PC-9 (cell line): ENCODE data around the gene GP2. TPM values are rescaled to one million over a fixed set of nuclear protein-coding genes. Genes with fewer than 3 reads are reported as not detected.
"Not testable (repeated sequence)": the region's sequence is repeated elsewhere in the genome, so short reads cannot be mapped to it uniquely, and the experiment has no call there.

ENCODE experiments used
- BruUV-seq: library from RNA; stranded (reverse); fragments of 400-500 nt; replicated peaks from 2 replicates; lab custom pipeline; 2021; lab: Mats Ljungman, UMichigan
- CTCF ChIA-PET: fragments of 300-600 bp; sonication (Branson Sonifier 250); formaldehyde crosslinking; loops from one replicate; lab custom pipeline; 2022; ENCODE audit warnings: antibody characterized with exemption; lab: Charles Lee
- POLR2A ChIA-PET: fragments of 300-600 bp; sonication (Branson Sonifier 250); formaldehyde crosslinking; loops from one replicate; lab custom pipeline; 2022; ENCODE audit warnings: antibody characterized with exemption; ENCODE audit not compliant: unreplicated experiment; lab: Charles Lee
- DNase-seq, 2 experiments: peaks; one replicate each; pipeline versions ENCODE4 v3.0.0 to v3.0.0-alpha.2; 2015 to 2022; ENCODE audit warnings: mixed read lengths in 1 of 2
- H2AFZ ChIP-seq: fragments of 200-600 bp; sonication (generic); 2 replicates; pipeline ENCODE4 v1.8.1; 2017; ENCODE audit warnings: antibody characterized with exemption
- H3F3A ChIP-seq: fragments of 200-600 bp; sonication (generic); 2 replicates; pipeline ENCODE4 v1.8.1; 2017; ENCODE audit warnings: antibody characterized with exemption, mild to moderate bottlenecking, low read depth; ENCODE audit not compliant: insufficient read depth
- H3K27ac ChIP-seq: fragments of 200-600 bp; sonication (generic); 2 replicates; pipeline ENCODE4 v1.6.1; 2016; ENCODE audit warnings: mixed run types
- H3K27me3 ChIP-seq: fragments of 200-600 bp; sonication (generic); 2 replicates; pipeline ENCODE4 v1.6.1; 2016; ENCODE audit warnings: low read depth, mixed run types; ENCODE audit not compliant: insufficient read depth
- H3K36me3 ChIP-seq: fragments of 200-600 bp; sonication (generic); 2 replicates; pipeline ENCODE4 v1.6.1; 2016; ENCODE audit warnings: low read depth, mixed run types
- H3K4me1 ChIP-seq: fragments of 200-600 bp; sonication (generic); replicated peaks from 2 replicates; pipeline ENCODE4 v1.6.1; 2016; ENCODE audit warnings: mixed run types; ENCODE audit not compliant: insufficient read depth
- H3K4me2 ChIP-seq: fragments of 200-600 bp; sonication (generic); 2 replicates; pipeline ENCODE4 v1.6.1; 2017; ENCODE audit warnings: mixed run types
- H3K4me3 ChIP-seq: fragments of 200-600 bp; sonication (generic); 2 replicates; pipeline ENCODE4 v1.6.1; 2016; ENCODE audit warnings: mixed run types
- H3K79me2 ChIP-seq: fragments of 200-600 bp; sonication (generic); 2 replicates; pipeline ENCODE4 v1.6.1; 2017; ENCODE audit warnings: low read depth, mixed run types
- H3K9me2 ChIP-seq: fragments of 200-600 bp; sonication (generic); 2 replicates; pipeline ENCODE4 v1.8.1; 2017; ENCODE audit warnings: mild to moderate bottlenecking; ENCODE audit not compliant: insufficient read depth
- H3K9me3 ChIP-seq: fragments of 200-600 bp; sonication (generic); 2 replicates; pipeline ENCODE4 v1.8.1; 2016; ENCODE audit warnings: low read depth; ENCODE audit not compliant: insufficient read depth
- H4K20me1 ChIP-seq: fragments of 200-600 bp; sonication (generic); 2 replicates; pipeline ENCODE4 v1.8.1; 2017; ENCODE audit not compliant: insufficient read depth
- EZH2 ChIP-seq: fragments of 200-600 bp; sonication (generic); IDR thresholded peaks from 2 replicates; pipeline ENCODE4 v1.8.0; 2017; ENCODE audit warnings: antibody characterized with exemption, low read depth
- intact Hi-C: fragments of 100-400 bp; cut with micrococcal nuclease; formaldehyde crosslinking; loops from one replicate; pipeline ENCODE4 v1.10.0; 2022; ENCODE audit not compliant: unreplicated experiment
- total RNA-seq: library from RNA; stranded (reverse); gene quantifications from 2 replicates; pipeline ENCODE4 v1.2.3, GENCODE V29; 2021
- TF ChIP-seq, protein P1 (sequence below): fragments of 200-600 bp; sonication (generic); conservative IDR thresholded peaks from 2 replicates; pipeline ENCODE4 v1.6.1; 2017; ENCODE audit warnings: mixed run types, antibody characterized with exemption, mild to moderate bottlenecking, moderate library complexity

The GP2 gene
- total RNA-seq, 1 experiment from 2014 or later, result not detected

DNA sequence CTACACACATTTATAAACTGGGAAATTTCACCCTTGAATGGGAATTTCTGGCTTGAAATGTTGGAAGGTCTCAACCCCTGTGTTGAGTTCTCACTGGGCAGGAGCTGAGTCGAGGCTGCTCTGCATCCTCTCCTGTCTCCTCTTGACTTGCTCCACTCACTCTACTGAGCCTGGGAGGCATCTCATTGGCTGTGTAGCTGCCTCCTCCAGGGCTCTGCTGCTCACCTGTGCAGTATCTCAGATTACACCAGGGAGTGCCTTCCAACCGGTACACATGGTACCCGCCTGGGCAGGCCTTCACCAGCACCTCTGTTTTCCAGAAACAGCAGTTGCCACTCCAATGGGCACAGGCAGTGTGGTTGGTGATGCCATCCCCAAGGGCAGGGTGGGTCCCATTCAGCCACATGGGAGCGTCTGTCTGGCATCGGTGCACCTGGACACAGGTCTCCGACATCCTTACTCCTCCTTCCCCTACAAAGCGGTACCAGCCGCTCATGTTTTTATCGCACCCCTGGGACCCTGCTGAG is 3.7 kb downstream of the GP2 start:
- DNase-seq, result no peak
- Histone ChIP-seq H3K9me2 (no peaks in the 10 kb centered on the region), H2AFZ (no peak overlapping the region), H4K20me1 (no peaks in the 10 kb centered on the region), H3K9me3 (no peaks in the 10 kb centered on the region), H3K4me1 (no peaks in the 10 kb centered on the region), H3K4me2 (no peak overlapping the region), H3K79me2 (no peaks in the 10 kb centered on the region), H3F3A (no peaks in the 10 kb centered on the region), H3K27ac (no peak overlapping the region), H3K27me3 (0 out of 2 replicates have a peak, but pooled peaks cover 4% of the 10 kb centered on the region), H3K4me3 (no peak overlapping the region), H3K36me3 (no peaks in the 10 kb centered on the region)
- intact Hi-C loops, result no loop called here
- ChIA-PET CTCF (no interaction called here), POLR2A (no interaction called here)
- no TSS peak for BruUV-seq
- TF ChIP-seq, protein P1, sequence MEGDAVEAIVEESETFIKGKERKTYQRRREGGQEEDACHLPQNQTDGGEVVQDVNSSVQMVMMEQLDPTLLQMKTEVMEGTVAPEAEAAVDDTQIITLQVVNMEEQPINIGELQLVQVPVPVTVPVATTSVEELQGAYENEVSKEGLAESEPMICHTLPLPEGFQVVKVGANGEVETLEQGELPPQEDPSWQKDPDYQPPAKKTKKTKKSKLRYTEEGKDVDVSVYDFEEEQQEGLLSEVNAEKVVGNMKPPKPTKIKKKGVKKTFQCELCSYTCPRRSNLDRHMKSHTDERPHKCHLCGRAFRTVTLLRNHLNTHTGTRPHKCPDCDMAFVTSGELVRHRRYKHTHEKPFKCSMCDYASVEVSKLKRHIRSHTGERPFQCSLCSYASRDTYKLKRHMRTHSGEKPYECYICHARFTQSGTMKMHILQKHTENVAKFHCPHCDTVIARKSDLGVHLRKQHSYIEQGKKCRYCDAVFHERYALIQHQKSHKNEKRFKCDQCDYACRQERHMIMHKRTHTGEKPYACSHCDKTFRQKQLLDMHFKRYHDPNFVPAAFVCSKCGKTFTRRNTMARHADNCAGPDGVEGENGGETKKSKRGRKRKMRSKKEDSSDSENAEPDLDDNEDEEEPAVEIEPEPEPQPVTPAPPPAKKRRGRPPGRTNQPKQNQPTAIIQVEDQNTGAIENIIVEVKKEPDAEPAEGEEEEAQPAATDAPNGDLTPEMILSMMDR, result no peak
- no peak for TF ChIP-seq EZH2

DNA sequence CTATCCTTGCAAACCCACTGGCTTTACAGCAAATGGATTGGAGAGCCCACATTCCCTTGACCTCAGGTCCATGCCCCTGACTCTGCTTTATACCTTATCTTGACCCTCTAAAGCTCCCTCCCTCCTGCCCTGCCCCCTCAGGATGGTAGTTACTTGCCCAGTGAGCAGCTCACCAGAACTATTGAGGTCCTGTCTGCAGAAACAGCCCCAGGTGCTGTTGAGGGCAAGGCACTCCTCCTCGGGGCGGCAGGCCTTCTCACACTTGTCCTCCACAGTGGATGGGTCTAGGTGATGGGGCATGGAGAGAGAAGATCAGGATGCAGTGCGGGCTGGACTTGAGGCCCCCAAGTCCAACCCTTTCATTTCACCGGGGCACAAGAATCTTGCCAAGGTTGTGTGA is 4.6 kb downstream of the GP2 start:
- no peaks in the 10 kb centered on the region for H3F3A ChIP-seq
- no peaks in the 10 kb centered on the region for H3K4me1 ChIP-seq
- no TSS peak for BruUV-seq
- no peak overlapping the region for H2AFZ ChIP-seq
- no peak for DNase-seq
- intact Hi-C loops, result no loop called here
- no peak for TF ChIP-seq EZH2
- TF ChIP-seq, protein P1, result no peak
- POLR2A ChIA-PET, result no interaction called here
- H3K79me2 ChIP-seq, result no peaks in the 10 kb centered on the region
- no peak overlapping the region for H3K4me3 ChIP-seq
- H3K9me2 ChIP-seq, result no peaks in the 10 kb centered on the region
- CTCF ChIA-PET, result no interaction called here
- H3K36me3 ChIP-seq, result no peaks in the 10 kb centered on the region
- no peaks in the 10 kb centered on the region for H3K9me3 ChIP-seq
- H3K27ac ChIP-seq, result no peak overlapping the region
- no peaks in the 10 kb centered on the region for H4K20me1 ChIP-seq
- 0 out of 2 replicates have a peak, but pooled peaks cover 7% of the 10 kb centered on the region for H3K27me3 ChIP-seq
- no peak overlapping the region for H3K4me2 ChIP-seq

DNA sequence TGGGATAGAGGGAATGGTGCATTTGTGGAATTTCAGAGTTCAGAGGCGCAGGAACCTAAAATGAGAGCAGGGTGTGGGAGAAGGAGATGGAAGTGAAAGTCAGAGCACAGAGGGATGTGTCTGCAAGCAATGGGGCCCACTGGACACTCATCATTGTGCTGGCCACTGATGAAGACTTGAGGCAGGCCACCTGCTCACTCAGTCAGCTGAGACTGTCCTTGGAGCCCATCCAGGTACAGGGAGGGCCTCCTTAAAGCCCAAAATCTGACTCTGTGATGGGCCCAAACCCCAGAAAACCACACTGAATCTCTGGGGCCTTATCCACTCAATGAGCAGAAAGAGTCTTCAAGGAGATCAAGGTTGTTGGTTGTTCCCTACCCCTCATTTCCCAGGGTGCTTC is 5.6 kb downstream of the GP2 start:
- no peaks in the 10 kb centered on the region for H3F3A ChIP-seq
- no peaks in the 10 kb centered on the region for H3K9me2 ChIP-seq
- TF ChIP-seq EZH2, result no peak
- TF ChIP-seq, protein P1, result no peak
- intact Hi-C loops, result no loop called here
- no peaks in the 10 kb centered on the region for H3K79me2 ChIP-seq
- H3K9me3 ChIP-seq, result no peaks in the 10 kb centered on the region
- H3K27ac ChIP-seq, result no peak overlapping the region
- BruUV-seq, result no TSS peak
- H3K4me2 ChIP-seq, result no peak overlapping the region
- H3K36me3 ChIP-seq, result no peaks in the 10 kb centered on the region
- no peaks in the 10 kb centered on the region for H3K4me1 ChIP-seq
- ChIA-PET CTCF (no interaction called here), POLR2A (no interaction called here)
- H3K27me3 ChIP-seq, result 0 out of 2 replicates have a peak, but pooled peaks cover 7% of the 10 kb centered on the region
- no peak overlapping the region for H3K4me3 ChIP-seq
- no peak for DNase-seq
- H2AFZ ChIP-seq, result no peak overlapping the region
- no peaks in the 10 kb centered on the region for H4K20me1 ChIP-seq

DNA sequence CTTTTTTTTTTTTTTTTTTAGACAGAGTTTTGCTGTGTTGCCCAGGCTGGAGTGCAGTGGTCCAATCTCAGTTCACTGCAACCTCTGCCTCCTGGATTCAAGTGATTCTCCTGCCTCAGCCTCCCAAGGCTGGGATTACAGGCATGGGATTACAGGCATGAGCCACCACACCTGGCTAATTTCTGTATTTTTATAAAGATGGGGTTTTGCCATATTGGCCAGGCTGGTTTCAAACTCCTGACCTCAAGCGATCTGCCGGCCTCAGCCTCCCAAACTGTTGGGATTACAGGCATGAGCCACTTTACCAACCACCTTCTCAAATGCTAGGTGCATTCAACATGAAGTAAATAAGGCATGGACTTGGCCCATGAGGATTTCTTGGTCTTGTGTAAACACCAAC is 6.3 kb downstream of the GP2 start:
- H3K27ac ChIP-seq, H3K27me3 ChIP-seq, H3K9me3 ChIP-seq, CTCF ChIA-PET, intact Hi-C loops, H3K4me2 ChIP-seq, BruUV-seq, H3K79me2 ChIP-seq, H4K20me1 ChIP-seq, DNase-seq, H2AFZ ChIP-seq, H3K9me2 ChIP-seq, POLR2A ChIA-PET, H3K4me1 ChIP-seq, H3K4me3 ChIP-seq, H3K36me3 ChIP-seq, H3F3A ChIP-seq: not testable (repeated sequence)
